GM18505 (cell line): ENCODE data around the gene MYO1A.

Experiments used
- ATAC-seq: cut with Tn5 transposase; IDR thresholded peaks from one replicate; pipeline ENCODE4 v1.9.1; 2021; ENCODE audit not compliant: unreplicated experiment
- POLR2A ChIP-seq: IDR thresholded peaks from 4 replicates; pipeline ENCODE4 v1.6.1; 2011; ENCODE audit warnings: borderline replicate concordance; ENCODE audit not compliant: insufficient read depth, insufficient read length; ENCODE audit errors: extremely low read depth

MYO1A gene

GRCh38 chr12:57048423-57049118, 1.4 kb downstream of the MYO1A start:
- ATAC-seq = no peak
- TF ChIP-seq POLR2A = no peak

- no peak for ATAC-seq
- no peak for TF ChIP-seq POLR2A
These were observed 1.9 kb downstream of the MYO1A start for GRCh38 chr12:57047981-57048380.

- TF ChIP-seq POLR2A = no peak
- no peak for ATAC-seq
These were observed 2.7 kb downstream of the MYO1A start for GRCh38 chr12:57046947-57047890.

DNA sequence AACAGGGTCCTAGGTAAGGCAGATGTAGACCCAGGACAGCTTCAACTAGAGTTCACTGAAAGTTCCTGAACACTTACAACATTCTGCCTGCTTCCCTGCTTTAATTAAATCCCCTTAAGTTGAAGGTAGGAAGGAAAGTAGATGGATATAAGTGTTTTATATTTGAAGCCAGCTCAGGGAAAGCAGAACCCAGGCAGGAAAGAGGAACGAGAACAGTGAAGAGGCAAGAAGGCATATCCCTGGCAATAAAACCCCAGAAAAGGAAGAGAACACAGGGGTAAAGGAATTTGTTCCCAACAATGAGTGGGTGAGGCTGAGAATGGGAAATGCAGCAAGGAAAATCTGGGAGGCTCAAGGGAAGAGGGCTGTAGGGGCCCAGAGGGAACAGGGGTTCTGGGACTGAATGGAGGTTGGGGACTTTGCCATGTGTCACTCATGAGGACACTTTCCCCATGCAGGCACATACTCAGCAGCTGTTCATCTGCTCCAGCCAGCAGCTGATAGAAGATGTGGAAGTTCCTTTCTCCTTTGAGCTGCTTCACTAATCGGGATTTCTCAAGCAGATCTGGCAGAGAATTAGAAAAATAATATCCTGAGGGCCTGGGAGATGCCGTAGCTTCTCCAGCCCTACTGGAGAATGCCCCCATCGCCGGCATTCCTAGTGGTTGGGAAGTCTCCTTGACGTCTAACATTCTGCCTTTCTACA, 3.7 kb downstream of the MYO1A start:
- ATAC-seq = no peak
- no peak for TF ChIP-seq POLR2A

- no peak for ATAC-seq
- TF ChIP-seq POLR2A = no peak
These were observed 5.0 kb downstream of the MYO1A start for GRCh38 chr12:57044889-57045288.

DNA sequence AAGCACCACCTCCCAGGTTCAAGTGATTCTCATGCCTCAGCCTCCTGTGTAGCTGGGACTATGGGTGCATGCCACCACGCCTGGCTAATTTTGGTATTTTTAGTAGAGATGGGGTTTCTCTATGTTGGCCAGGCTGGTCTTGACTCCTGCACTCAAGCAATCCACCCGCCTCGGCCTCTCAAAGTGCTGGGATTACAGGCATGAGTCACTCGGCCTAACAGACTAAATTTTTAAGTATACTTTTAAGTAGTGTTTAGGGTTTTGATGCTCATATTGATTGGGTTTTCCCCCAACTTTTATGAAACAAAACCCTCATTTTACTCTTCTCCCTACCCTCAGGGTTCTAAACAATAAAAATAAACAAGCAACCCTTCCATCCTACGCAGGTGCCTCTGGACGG, 5.5 kb downstream of the MYO1A start:
- ATAC-seq = no peak
- TF ChIP-seq POLR2A = no peak

- no peak for TF ChIP-seq POLR2A
- ATAC-seq = no peak
These were observed 7.2 kb downstream of the MYO1A start for GRCh38 chr12:57042695-57043094.

GRCh38 chr12:57040750-57041149, 9.2 kb downstream of the MYO1A start:
- TF ChIP-seq POLR2A = no peak
- ATAC-seq = no peak

DNA sequence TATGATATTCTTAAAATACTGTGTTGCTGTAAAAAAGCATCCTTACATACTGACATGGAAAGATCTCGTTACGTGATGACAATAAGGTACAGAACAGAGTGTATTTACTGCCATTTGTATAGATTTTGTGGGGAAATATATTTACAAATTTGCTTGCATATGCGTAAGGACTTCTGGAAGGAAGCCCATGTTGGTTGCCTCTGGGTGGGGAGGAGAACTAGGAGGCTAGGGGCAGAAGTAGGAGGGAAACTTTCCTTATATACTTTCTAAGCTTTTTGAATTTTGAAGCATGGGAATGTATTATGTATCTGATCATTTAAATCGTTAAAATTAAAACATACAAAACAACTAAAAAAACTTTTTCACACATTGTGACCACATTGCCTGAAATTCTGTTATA, 9.7 kb downstream of the MYO1A start:
- TF ChIP-seq POLR2A = no peak
- ATAC-seq = no peak

- TF ChIP-seq POLR2A = no peak
- no peak for ATAC-seq
These were observed 10.7 kb downstream of the MYO1A start for GRCh38 chr12:57039016-57039798.

DNA sequence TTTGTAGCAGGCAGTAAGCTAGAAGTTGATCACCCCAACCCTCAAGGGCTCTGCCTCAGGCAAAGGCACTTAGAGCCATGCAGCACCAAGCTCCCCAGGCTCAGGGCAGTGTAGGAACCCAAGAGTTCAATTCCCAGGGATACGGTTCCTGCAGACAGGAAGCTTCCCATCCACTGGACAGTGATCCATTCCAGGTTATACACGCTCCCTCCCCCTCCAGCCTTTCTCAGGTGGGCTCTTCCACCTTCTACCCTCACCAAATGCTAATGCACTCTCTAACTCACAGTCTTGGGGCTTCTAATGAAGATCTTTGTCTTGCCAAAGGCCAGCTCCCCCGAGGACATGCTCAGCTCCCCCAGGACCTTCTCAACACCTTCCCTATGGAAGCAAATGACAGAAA, 12.7 kb downstream of the MYO1A start:
- no peak for TF ChIP-seq POLR2A
- ATAC-seq = no peak

DNA sequence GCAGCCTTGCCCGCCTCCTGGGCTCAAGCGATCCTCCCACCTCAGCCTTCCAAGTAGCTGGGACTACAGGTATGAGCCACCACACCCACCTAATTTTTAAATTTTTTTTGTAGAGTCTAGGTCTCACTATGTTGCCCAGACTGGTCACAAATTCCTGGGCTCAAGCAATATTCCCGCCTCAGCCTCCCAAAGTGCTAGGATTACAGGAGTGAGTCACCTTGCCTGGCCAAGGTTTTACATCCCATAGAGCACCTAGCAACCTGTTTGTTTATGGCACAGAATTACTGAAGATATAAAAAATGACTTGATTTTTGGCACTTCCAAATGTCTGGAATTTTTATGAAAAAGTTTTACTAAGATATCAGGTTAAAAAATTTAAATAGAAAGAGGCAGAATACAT, 16.5 kb downstream of the MYO1A start:
- no peak for ATAC-seq

DNA sequence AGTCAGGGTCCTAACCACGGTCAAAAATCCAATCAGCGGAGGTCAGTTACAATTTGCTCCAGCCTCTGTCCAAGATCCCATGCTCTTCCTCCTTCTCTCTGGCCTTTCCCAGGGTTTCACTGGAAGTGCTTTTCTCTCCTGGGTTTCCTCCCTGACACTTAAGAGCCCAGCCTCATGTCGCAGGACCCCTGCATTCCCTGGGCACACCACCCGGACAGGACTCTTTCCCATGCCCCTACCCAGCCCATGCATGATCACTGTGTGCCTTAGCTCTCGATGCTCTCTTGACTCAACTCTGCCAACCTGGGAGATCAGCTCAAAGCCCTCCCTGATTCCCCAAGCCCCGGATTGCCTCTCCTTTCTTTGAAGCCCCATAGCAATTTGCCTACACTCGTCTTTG, 18.1 kb downstream of the MYO1A start:
- ATAC-seq = no peak
- no peak for TF ChIP-seq POLR2A

More for the DNA sequence above, 16.5 kb downstream of the MYO1A start:
- no peak for TF ChIP-seq POLR2A
